Stimulated activated CD4-positive, alpha-beta T cell treated with anti-CD3 and anti-CD28 coated beads, Interleukin-1b, Interleukin-23, amount 100 ng/mL, for 48 hours (primary cell): ENCODE data around the gene ARHGAP18.

ENCODE experiments used
- DNase-seq: peaks from one replicate; pipeline ENCODE4 v3.0.0-alpha.2; 2020

ARHGAP18 gene

GRCh38 chr6:129568015-129568414, 142.0 kb downstream of the ARHGAP18 start:
- DNase-seq: no peak

- peak; percentile 36 for DNase-seq
Measured at GRCh38 chr6:129567374-129567773, 142.6 kb downstream of the ARHGAP18 start.

DNA sequence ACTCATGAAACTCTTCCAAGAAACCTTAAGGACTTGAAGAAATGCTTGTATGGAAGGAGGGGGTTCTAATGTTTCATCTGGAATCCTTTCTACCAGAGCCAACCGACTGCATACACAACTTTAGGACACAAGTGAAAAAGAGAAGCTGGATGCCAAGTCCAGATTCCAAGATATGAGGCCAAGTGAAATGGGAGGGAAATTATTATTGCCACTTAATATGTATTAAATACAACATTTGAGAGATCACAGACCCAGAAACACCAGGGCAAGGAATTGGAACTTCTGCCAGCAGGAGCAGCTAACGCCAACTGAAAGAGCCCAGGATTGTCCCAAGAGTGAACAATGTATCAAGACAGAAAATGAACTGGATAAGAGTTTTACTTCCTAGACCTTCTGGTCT, 144.2 kb downstream of the ARHGAP18 start:
- no peak for DNase-seq

GRCh38 chr6:129565366-129565765, 144.6 kb downstream of the ARHGAP18 start:
- no peak for DNase-seq

DNA sequence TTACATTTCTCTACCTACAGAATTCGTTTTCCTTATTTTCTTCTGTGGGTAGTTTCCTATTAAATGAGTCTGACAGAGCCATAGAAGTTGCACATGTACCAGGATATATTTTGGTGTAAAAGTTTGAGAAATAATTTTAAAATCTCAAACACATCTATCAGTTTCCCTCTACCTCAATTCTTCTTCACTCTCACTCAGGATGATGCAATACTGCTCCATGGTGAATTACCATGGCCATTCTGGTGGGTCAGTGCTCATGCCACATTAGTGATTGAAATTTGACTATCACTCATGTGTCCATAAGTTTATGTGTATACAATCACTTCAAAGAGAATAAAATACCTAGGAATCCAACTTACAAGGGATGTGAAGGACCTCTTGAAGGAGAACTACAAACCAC, 151.7 kb downstream of the ARHGAP18 start:
- DNase-seq: no peak

GRCh38 chr6:129555206-129555832, 154.7 kb downstream of the ARHGAP18 start:
- no peak for DNase-seq

- no peak for DNase-seq
Measured at GRCh38 chr6:129552413-129552812, 157.6 kb downstream of the ARHGAP18 start.

DNA sequence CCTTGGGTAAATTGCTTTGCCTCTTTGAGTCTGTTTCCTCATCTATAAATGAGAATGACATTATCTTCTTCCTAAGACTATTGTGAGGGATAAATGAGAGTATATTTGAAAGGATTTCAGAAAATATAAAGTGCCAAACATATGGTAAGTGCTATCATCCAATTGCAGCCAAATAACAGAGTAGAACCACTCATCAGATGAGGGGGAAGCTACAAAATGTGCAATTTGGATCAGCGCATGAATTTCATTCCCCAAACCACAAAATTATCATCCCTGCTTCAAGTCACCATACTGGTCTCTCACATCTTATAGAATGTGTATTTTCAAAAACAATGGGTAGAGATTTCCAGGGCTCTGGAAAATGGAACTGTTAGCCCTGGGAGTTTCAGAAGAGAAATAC, 158.5 kb downstream of the ARHGAP18 start:
- no peak for DNase-seq

- no peak for DNase-seq
Measured at GRCh38 chr6:129546702-129547101, 163.3 kb downstream of the ARHGAP18 start.

- DNase-seq: no peak
Measured at GRCh38 chr6:129544892-129545612, 164.9 kb downstream of the ARHGAP18 start.

DNA sequence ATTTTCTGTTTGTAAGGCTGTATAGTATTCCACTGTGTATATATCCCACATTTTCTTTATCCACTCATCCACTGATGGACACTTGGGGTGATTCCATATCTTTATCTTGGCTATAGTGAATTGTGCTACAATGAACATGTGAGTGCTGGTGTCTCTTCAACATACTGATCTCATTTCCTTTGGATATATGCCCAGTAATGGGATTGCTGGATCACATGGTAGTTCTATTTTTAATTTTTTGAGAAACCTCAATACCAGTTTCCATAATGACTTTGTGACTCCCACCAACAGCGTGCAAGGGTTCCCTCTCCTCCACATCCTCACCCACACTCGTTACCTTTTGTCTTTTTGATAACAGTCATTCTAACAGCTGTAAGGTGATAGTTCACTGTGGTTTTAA, 166.0 kb downstream of the ARHGAP18 start:
- no peak for DNase-seq

DNA sequence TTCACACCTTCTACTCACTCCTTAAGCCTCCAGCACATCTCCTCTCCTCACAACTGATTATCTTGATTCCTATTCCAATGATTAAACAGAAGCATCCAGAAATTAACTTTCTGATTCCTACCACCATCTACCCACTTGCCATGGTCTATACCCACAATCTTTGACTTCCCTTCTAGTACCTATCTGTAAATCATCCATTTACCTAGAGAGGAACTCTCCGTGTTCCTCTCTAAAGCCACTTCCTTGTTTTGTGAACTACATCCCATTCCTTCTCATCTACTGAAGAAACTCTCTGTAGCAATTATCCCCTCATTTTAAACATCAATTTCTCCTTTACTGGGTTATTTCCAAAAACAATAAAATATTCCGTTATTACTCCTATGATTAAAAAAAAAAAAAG, 167.3 kb downstream of the ARHGAP18 start:
- no peak for DNase-seq

DNA sequence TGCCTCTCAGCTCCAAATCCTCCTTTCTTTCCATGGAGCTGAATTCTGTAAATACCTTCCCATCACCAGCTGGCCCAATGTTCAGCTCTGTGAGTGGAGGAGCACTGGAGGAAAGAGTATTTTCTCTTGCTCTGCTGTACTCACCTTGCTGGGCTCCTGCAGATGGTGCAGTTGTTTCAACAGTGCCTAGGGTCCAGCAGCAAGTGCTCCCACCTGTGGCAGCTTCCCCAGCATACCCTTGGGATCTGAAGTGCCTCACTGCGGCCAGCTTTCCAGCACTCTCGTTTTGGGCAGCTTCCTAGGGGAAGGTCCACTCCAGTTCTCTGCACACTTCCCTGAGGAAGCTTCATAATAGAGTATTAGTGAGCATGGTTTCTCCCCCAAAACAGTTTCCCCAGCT, 170.9 kb downstream of the ARHGAP18 start:
- DNase-seq: no peak

DNA sequence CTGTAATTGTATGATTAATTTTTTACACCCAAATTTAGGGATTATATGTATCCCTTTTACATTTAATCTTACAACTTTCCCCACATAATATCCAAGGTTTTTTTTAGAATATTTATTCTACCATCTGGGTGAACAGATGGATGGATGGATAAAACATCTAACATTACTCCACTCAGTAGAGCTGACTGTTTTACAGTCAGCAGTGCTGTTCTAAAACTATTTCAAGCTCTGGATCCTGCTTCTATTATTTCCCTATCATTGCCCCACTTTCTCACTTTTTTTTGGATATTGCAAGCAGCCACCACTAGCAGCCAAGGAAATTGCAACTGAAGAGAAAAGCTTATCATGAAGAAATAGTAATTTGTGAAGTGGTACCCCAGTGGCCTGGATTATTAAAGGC, 173.7 kb downstream of the ARHGAP18 start:
- DNase-seq: no peak

DNA sequence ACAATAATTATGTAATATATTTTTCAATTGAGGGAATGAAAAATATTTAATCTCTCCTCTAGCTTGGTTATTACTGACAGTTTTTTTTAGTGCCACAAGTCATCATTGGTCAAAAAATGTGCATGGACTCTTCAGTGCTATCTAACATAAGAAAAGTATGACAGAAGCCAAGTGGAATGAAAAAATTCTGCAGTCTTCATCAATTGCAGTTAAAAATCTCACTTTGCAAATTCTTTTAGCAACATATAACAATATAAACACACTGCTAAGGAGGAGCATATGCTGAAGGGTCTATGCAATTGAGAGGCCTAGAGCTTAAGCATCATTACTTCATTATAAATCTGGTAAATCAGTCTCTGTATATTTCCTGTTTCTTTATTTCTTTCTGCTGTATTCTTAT, 175.1 kb downstream of the ARHGAP18 start:
- no peak for DNase-seq
